ENCODE data around the gene ARHGAP26. TPM values are rescaled to one million over a fixed set of nuclear protein-coding genes. Genes with fewer than 3 reads are reported as not detected.

The ARHGAP26 gene
- total and polyA plus RNA-seq, 2 donors (not counting 3 experiments of a cell fraction or from before 2014, with no cell fraction given) = 3.1 to 16.2 TPM

DNA sequence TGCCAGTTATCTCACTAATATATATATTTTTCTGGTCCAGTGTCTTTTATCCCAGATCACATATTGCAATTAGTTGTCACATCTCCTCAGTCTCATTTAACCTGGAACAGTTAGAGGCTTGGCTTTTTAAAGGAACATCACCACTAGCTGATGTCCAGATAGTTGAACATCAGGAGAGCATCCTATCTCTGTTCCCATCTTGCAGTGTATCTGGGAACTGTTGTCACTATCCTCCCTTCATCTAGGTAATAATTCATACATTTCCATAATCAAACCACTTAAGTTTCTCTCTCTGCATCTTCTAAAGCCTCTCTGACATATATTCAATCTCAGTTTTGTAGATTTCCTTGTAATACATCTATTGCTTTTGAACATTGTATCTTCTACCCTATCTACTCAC lies 175.7 kb downstream of the ARHGAP26 start:
- FAIRE-seq (no peak), DNase-seq (ENCODE audit: low read depth, low spot score) (no peak)
- no TSS peak for BruUV-seq (replicated peaks)
- TF ChIP-seq POLR2A (IDR thresholded peaks at IDR 0.05; ENCODE audit: low read depth, low read length) = no peak
- no peak for TF ChIP-seq POLR2AphosphoS5 (IDR thresholded peaks at IDR 0.05; ENCODE audit: insufficient read depth, low read depth, low read length)
- TF ChIP-seq, protein P1, sequence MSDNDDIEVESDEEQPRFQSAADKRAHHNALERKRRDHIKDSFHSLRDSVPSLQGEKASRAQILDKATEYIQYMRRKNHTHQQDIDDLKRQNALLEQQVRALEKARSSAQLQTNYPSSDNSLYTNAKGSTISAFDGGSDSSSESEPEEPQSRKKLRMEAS (IDR thresholded peaks at IDR 0.05; ENCODE audit: insufficient read depth, insufficient read length) = no peak
- no peak for TF ChIP-seq EZH2 (IDR thresholded peaks at IDR 0.05; ENCODE audit: borderline replicate concordance, low read depth, low read length, severe bottlenecking)
- TF ChIP-seq, protein P2, sequence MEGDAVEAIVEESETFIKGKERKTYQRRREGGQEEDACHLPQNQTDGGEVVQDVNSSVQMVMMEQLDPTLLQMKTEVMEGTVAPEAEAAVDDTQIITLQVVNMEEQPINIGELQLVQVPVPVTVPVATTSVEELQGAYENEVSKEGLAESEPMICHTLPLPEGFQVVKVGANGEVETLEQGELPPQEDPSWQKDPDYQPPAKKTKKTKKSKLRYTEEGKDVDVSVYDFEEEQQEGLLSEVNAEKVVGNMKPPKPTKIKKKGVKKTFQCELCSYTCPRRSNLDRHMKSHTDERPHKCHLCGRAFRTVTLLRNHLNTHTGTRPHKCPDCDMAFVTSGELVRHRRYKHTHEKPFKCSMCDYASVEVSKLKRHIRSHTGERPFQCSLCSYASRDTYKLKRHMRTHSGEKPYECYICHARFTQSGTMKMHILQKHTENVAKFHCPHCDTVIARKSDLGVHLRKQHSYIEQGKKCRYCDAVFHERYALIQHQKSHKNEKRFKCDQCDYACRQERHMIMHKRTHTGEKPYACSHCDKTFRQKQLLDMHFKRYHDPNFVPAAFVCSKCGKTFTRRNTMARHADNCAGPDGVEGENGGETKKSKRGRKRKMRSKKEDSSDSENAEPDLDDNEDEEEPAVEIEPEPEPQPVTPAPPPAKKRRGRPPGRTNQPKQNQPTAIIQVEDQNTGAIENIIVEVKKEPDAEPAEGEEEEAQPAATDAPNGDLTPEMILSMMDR (IDR thresholded peaks at IDR 0.05; ENCODE audit: extremely low read depth in 1 of 2, insufficient read depth in 1 of 2, low read depth in 1 of 2, low read length in 2 of 2) = no peak
- TF ChIP-seq FOS (IDR thresholded peaks at IDR 0.05; ENCODE audit: borderline replicate concordance, insufficient read depth, low read length) = no peak
- TF ChIP-seq JUN (IDR thresholded peaks at IDR 0.05; ENCODE audit: borderline replicate concordance, insufficient read depth, insufficient read length, low read depth) = no peak
- TF ChIP-seq GATA2 (IDR thresholded peaks at IDR 0.05; ENCODE audit: insufficient read depth, insufficient read length, low read depth, low read length) = no peak
- no peak for TF ChIP-seq MYC (IDR thresholded peaks at IDR 0.05; ENCODE audit: low read depth, low read length)
- CTCF ChIA-PET = interaction anchor here (1.3 kb wide), 1 partner anchor 14 kb away, joined by 5 read pairs; no protein-coding TSS in a partner anchor
- Histone ChIP-seq H3K4me3 (replicated peaks in 1 of 3; ENCODE audit: insufficient read depth in 1 of 3, low read depth in 1 of 3, low read length in 3 of 3) (no peak overlapping the region), H3K9me3 (replicated peaks; ENCODE audit: control insufficient read depth, insufficient read depth, low read length) (no peaks in the 10 kb centered on the region), H3K79me2 (ENCODE audit: control insufficient read depth, insufficient read depth, low read length) (no peaks in the 10 kb centered on the region), H2AFZ (ENCODE audit: low read depth, low read length) (no peak overlapping the region), H3K36me3 (ENCODE audit: control insufficient read depth in 2 of 2, extremely low read depth in 1 of 2, insufficient read depth in 2 of 2, low read length in 2 of 2) (no peaks in the 10 kb centered on the region), H3K27ac (ENCODE audit: insufficient read depth, low read depth, low read length) (no peak overlapping the region), H3K4me1 (ENCODE audit: control insufficient read depth, extremely low read depth, insufficient read depth, low read length) (no peaks in the 10 kb centered on the region), H4K20me1 (replicated peaks; ENCODE audit: control insufficient read depth, extremely low read depth, insufficient read depth, low read length) (no peaks in the 10 kb centered on the region), H3K4me2 (ENCODE audit: insufficient read depth, low read length) (no peak overlapping the region), H3K9ac (replicated peaks; ENCODE audit: extremely low read depth, insufficient read depth, low read length) (no peak overlapping the region), H3K27me3 (ENCODE audit: control insufficient read depth in 2 of 2, insufficient read depth in 2 of 2, low read length in 2 of 2) (no peaks in the 10 kb centered on the region), H3K9me1 (replicated peaks; ENCODE audit: control insufficient read depth, extremely low read depth, insufficient read depth, low read length) (no peaks in the 10 kb centered on the region)
- dilution Hi-C loops (cut with MboI; ENCODE audit: extremely low pct_ligation_motif_present, low sequenced_read_pairs) (no loop called here), intact Hi-C loops (cut with micrococcal nuclease) (no loop called here)
- POLR2A ChIA-PET = no interaction called here
